HEK293 (cell line): Measurements from ENCODE around the gene TMEM91.

Experiments
- CTCF ChIA-PET: fragments of 350-600 bp; formaldehyde crosslinking; extraction: SDS; loops from one replicate; lab custom pipeline; 2021; ENCODE audit warnings: antibody characterized with exemption; lab: Yijun Ruan, JAX
- POLR2A ChIA-PET: fragments of 300-600 bp; formaldehyde crosslinking; extraction: SDS; loops from one replicate; lab custom pipeline; 2020; ENCODE audit warnings: antibody characterized with exemption, inconsistent platforms; lab: Yijun Ruan, JAX
- H3K27ac ChIP-seq: fragments of 200-500 bp; sonication (Bioruptor generic); 2 replicates; pipeline ENCODE4 v1.5.1; 2014; ENCODE audit warnings: low read depth, low read length, control low read depth, inconsistent platforms; ENCODE audit errors: extremely low read depth
- H3K36me3 ChIP-seq, 2 experiments: fragments of 200-500 bp in 1 of 2; sonication (Bioruptor generic) in 1 of 2; 1 replicate in 1 of 2; 2 replicates in 1 of 2; pipeline ENCODE4 v1.5.1; 2014 to 2017; ENCODE audit warnings: inconsistent platforms in 2 of 2, low read length in 2 of 2; ENCODE audit not compliant: control insufficient read depth in 2 of 2, insufficient read depth in 1 of 2
- H3K4me1 ChIP-seq: fragments of 200-500 bp; sonication (Bioruptor generic); 2 replicates; pipeline ENCODE4 v1.5.1; 2014; ENCODE audit warnings: mild to moderate bottlenecking, low read length, inconsistent platforms; ENCODE audit not compliant: control insufficient read depth, insufficient read depth
- H3K4me3 ChIP-seq: 2 replicates; pipeline ENCODE4 v1.5.1; 2011; ENCODE audit warnings: low read depth, mild to moderate bottlenecking, control low read depth, low read length, moderate library complexity
- H3K9me3 ChIP-seq: fragments of 200-500 bp; sonication (Bioruptor generic); 2 replicates; pipeline ENCODE4 v1.5.1; 2014; ENCODE audit warnings: low read depth, low read length, inconsistent platforms; ENCODE audit not compliant: control insufficient read depth, insufficient read depth
- KLF1 ChIP-seq: fragments of 450-650 bp; formaldehyde crosslinking; IDR thresholded peaks from 2 replicates; pipeline ENCODE4 v1.5.1; 2016; ENCODE audit warnings: missing biosample characterization, missing genetic modification characterization
- PRDM1 ChIP-seq: fragments of 450-650 bp; formaldehyde crosslinking; IDR thresholded peaks from 2 replicates; pipeline ENCODE4; 2016; ENCODE audit warnings: missing biosample characterization, missing genetic modification characterization
- PRDM2 ChIP-seq: fragments of 450-650 bp; formaldehyde crosslinking; IDR thresholded peaks from 2 replicates; pipeline ENCODE4 v1.5.1; 2016; ENCODE audit warnings: missing biosample characterization, missing genetic modification characterization, borderline replicate concordance
- RBAK ChIP-seq: fragments of 450-650 bp; formaldehyde crosslinking; IDR thresholded peaks from 2 replicates; pipeline ENCODE4 v1.5.1; 2016; ENCODE audit warnings: missing biosample characterization, missing genetic modification characterization
- SALL2 ChIP-seq: fragments of 450-650 bp; formaldehyde crosslinking; IDR thresholded peaks from 2 replicates; pipeline ENCODE4 v1.5.0; 2017; ENCODE audit warnings: missing biosample characterization, mild to moderate bottlenecking, missing genetic modification characterization, borderline replicate concordance
- SCRT2 ChIP-seq: fragments of 450-650 bp; formaldehyde crosslinking; IDR thresholded peaks from 2 replicates; pipeline ENCODE4 v1.5.1; 2016; ENCODE audit warnings: missing biosample characterization, missing genetic modification characterization
- ZBTB44 ChIP-seq: fragments of 450-650 bp; IDR thresholded peaks from 2 replicates; pipeline ENCODE4 v1.5.1; 2018; ENCODE audit warnings: missing biosample characterization, mild to moderate bottlenecking, missing genetic modification characterization
- ZBTB49 ChIP-seq: fragments of 450-650 bp; formaldehyde crosslinking; IDR thresholded peaks from 2 replicates; pipeline ENCODE4 v1.5.1; 2016; ENCODE audit warnings: missing biosample characterization, missing genetic modification characterization, low read depth
- ZFP3 ChIP-seq: fragments of 450-650 bp; formaldehyde crosslinking; IDR thresholded peaks from 2 replicates; pipeline ENCODE4 v1.5.1; 2016; ENCODE audit warnings: low read depth, missing biosample characterization, missing genetic modification characterization
- ZIC2 ChIP-seq: fragments of 450-650 bp; formaldehyde crosslinking; IDR thresholded peaks from 2 replicates; pipeline ENCODE4 v1.5.1; 2016; ENCODE audit warnings: missing biosample characterization, missing genetic modification characterization
- ZNF146 ChIP-seq: fragments of 450-650 bp; formaldehyde crosslinking; IDR thresholded peaks from 2 replicates; pipeline ENCODE4 v1.5.1; 2016; ENCODE audit warnings: missing biosample characterization, missing genetic modification characterization
- ZNF2 ChIP-seq: fragments of 450-650 bp; formaldehyde crosslinking; IDR thresholded peaks from 2 replicates; pipeline ENCODE4 v1.5.1; 2016; ENCODE audit warnings: missing biosample characterization, missing genetic modification characterization
- ZNF239 ChIP-seq: fragments of 450-650 bp; formaldehyde crosslinking; IDR thresholded peaks from 2 replicates; pipeline ENCODE4 v1.5.1; 2016; ENCODE audit warnings: missing biosample characterization, missing genetic modification characterization
- ZNF341 ChIP-seq: fragments of 450-650 bp; formaldehyde crosslinking; IDR thresholded peaks from 2 replicates; pipeline ENCODE4; 2016; ENCODE audit warnings: low read depth, missing biosample characterization, missing genetic modification characterization
- ZNF391 ChIP-seq: fragments of 450-650 bp; formaldehyde crosslinking; IDR thresholded peaks from 2 replicates; pipeline ENCODE4 v1.5.1; 2016; ENCODE audit warnings: low read depth, missing biosample characterization, missing genetic modification characterization, borderline replicate concordance
- ZNF416 ChIP-seq: fragments of 450-650 bp; formaldehyde crosslinking; IDR thresholded peaks from 2 replicates; pipeline ENCODE4 v1.5.1; 2016; ENCODE audit warnings: missing biosample characterization, missing genetic modification characterization
- ZNF423 ChIP-seq: fragments of 450-650 bp; formaldehyde crosslinking; IDR thresholded peaks from 2 replicates; pipeline ENCODE4 v1.5.1; 2016; ENCODE audit warnings: missing biosample characterization, missing genetic modification characterization
- ZNF449 ChIP-seq: fragments of 450-650 bp; formaldehyde crosslinking; IDR thresholded peaks from 2 replicates; pipeline ENCODE4 v1.5.1; 2017; ENCODE audit warnings: missing biosample characterization, mild to moderate bottlenecking, missing genetic modification characterization, moderate library complexity
- ZNF514 ChIP-seq: fragments of 450-650 bp; formaldehyde crosslinking; IDR thresholded peaks from 2 replicates; pipeline ENCODE4 v1.5.1; 2016; ENCODE audit warnings: missing biosample characterization, missing genetic modification characterization
- ZNF529 ChIP-seq: fragments of 450-650 bp; formaldehyde crosslinking; IDR thresholded peaks from 2 replicates; pipeline ENCODE4 v1.5.1; 2017; ENCODE audit warnings: missing genetic modification characterization, missing biosample characterization; ENCODE audit not compliant: insufficient replicate concordance
- ZNF670 ChIP-seq: fragments of 450-650 bp; formaldehyde crosslinking; IDR thresholded peaks from 2 replicates; pipeline ENCODE4 v1.5.1; 2016; ENCODE audit warnings: missing biosample characterization, missing genetic modification characterization, low read depth
- ZSCAN18 ChIP-seq: fragments of 450-650 bp; formaldehyde crosslinking; IDR thresholded peaks from 2 replicates; pipeline ENCODE4 v1.5.1; 2016; ENCODE audit warnings: missing biosample characterization, missing genetic modification characterization
- ZSCAN30 ChIP-seq: fragments of 450-650 bp; IDR thresholded peaks from 2 replicates; pipeline ENCODE4 v1.5.1; 2018; ENCODE audit warnings: missing biosample characterization, mild to moderate bottlenecking, missing genetic modification characterization, moderate library complexity

The TMEM91 gene

GRCh38 chr19:41420101-41420880, 44.0 kb downstream of the TMEM91 start (continued):
- TF ChIP-seq PRDM2: no peak
- TF ChIP-seq ZSCAN30 (tag by site-specific recombination): no peak
- TF ChIP-seq ZNF514: no peak
- TF ChIP-seq ZNF670 (tag by site-specific recombination): no peak
- TF ChIP-seq ZNF239 (tag by site-specific recombination): no peak

GRCh38 chr19:41421314-41421713, 45.0 kb downstream of the TMEM91 start:
- CTCF ChIA-PET: interaction anchor here (0.6 to 1.3 kb wide), 3 partner anchors 10 to 1069 kb away, joined by 3 read pairs; no protein-coding TSS in a partner anchor
- Histone ChIP-seq H3K27ac (no peak overlapping the region), H3K4me3 (no peak overlapping the region), H3K36me3 (peaks cover 33 to 57% of the 10 kb centered on the region in 2 experiments), H3K9me3 (no peaks in the 10 kb centered on the region), H3K4me1 (no peaks in the 10 kb centered on the region; the same call in 1 of the 2 replicates)
- POLR2A ChIA-PET: no interaction called here
- TF ChIP-seq ZSCAN18 (tag by site-specific recombination) (no peak), RBAK (tag by site-specific recombination) (no peak), ZIC2 (no peak), ZNF423 (tag by site-specific recombination) (no peak), ZNF146 (tag by site-specific recombination) (no peak), KLF1 (tag by site-specific recombination) (no peak), SCRT2 (tag by site-specific recombination) (no peak), PRDM1 (tag by site-specific recombination) (no peak), ZNF239 (tag by site-specific recombination) (no peak), ZNF416 (tag by site-specific recombination) (no peak), ZNF341 (tag by site-specific recombination) (no peak), ZFP3 (tag by site-specific recombination) (no peak), ZNF529 (no peak), ZBTB49 (tag by site-specific recombination) (no peak), ZNF449 (no peak), SALL2 (tag by site-specific recombination) (no peak), ZNF391 (no peak), ZNF2 (tag by site-specific recombination) (no peak), ZBTB44 (tag by site-specific recombination) (no peak)
